HCT116 (cell line): ENCODE results near the gene HCN1. TPM values are rescaled to one million over a fixed set of nuclear protein-coding genes. Genes with fewer than 3 reads are reported as not detected.
"Not testable (repeated sequence)": the region's sequence is repeated elsewhere in the genome, so short reads cannot be mapped to it uniquely, and the experiment has no call there.

Experiments
- ATAC-seq: fragments of 200-7000 bp; cut with Tn5 transposase; 2 replicates; pipeline ENCODE4 v1.9.1; 2020; ENCODE audit warnings: mild to moderate bottlenecking, moderate library complexity
- BruUV-seq: library from RNA; stranded (reverse); fragments of 400-500 nt; replicated peaks from 2 replicates; lab custom pipeline; 2021; lab: Mats Ljungman, UMichigan
- CTCF ChIA-PET: fragments of 300-600 bp; sonication (Branson Sonifier 250); formaldehyde crosslinking; loops from one replicate; lab custom pipeline; 2021; ENCODE audit warnings: antibody characterized with exemption; lab: Charles Lee
- POLR2A ChIA-PET: fragments of 300-600, 350-600 bp; sonication (Branson Sonifier 250); formaldehyde crosslinking; loops from one replicate; lab custom pipeline; 2021; ENCODE audit warnings: antibody characterized with exemption; lab: Charles Lee
- RAD21 ChIA-PET, 2 experiments: fragments of 300-600 bp; sonication (Branson Sonifier 250); formaldehyde crosslinking; loops; one replicate each; lab custom pipeline; 2023; ENCODE audit warnings: low total read pairs in 2 of 2; ENCODE audit not compliant: uncharacterized antibody in 2 of 2, unreplicated experiment in 2 of 2, low non-redundant PET in 1 of 2; lab: Charles Lee
- DNase-seq: peaks from one replicate; pipeline ENCODE4 v3.0.0-alpha.2; 2010; ENCODE audit warnings: low read depth, low spot score
- H2AFZ ChIP-seq: fragments of 200-600 bp; shearing (Covaris generic), sonication (generic); 2 replicates; pipeline ENCODE4 v1.6.1; 2017; ENCODE audit warnings: low read depth, mixed run types, mixed read lengths, antibody characterized with exemption, low read length; ENCODE audit not compliant: poor library complexity, severe bottlenecking
- H3K27ac ChIP-seq: 2 replicates; pipeline ENCODE4 v1.5.1; 2012; ENCODE audit warnings: low read depth, low read length
- H3K27me3 ChIP-seq: fragments of 200-600 bp; sonication (generic); 2 replicates; pipeline ENCODE4 v1.6.1; 2016; ENCODE audit warnings: mixed run types, low read length, mixed read lengths; ENCODE audit not compliant: insufficient read depth
- H3K36me3 ChIP-seq, 2 experiments: fragments of 200-500 bp in 1 of 2; fragments of 200-600 bp in 1 of 2; sonication (Bioruptor generic) in 1 of 2; sonication (generic) in 1 of 2; 2 replicates each; pipeline versions ENCODE4 v1.5.1 to v1.6.1; 2014 to 2016; ENCODE audit warnings: low read length in 2 of 2, inconsistent platforms in 1 of 2, mixed read lengths in 1 of 2, mixed run types in 1 of 2; ENCODE audit not compliant: insufficient read depth in 2 of 2, control insufficient read depth in 1 of 2
- H3K4me1 ChIP-seq, 2 experiments: fragments of 200-600 bp in 1 of 2; sonication (generic) in 1 of 2; 2 replicates each; pipeline versions ENCODE4 v1.5.1 to v1.6.1; 2012 to 2017; ENCODE audit warnings: low read length in 2 of 2, inconsistent platforms in 1 of 2, mild to moderate bottlenecking in 1 of 2, mixed read lengths in 1 of 2, mixed run types in 1 of 2, moderate library complexity in 1 of 2; ENCODE audit not compliant: insufficient read depth in 2 of 2, control insufficient read depth in 1 of 2
- H3K4me2 ChIP-seq: fragments of 200-600 bp; sonication (generic); 2 replicates; pipeline ENCODE4 v1.6.1; 2017; ENCODE audit warnings: mixed run types, low read length, mixed read lengths
- H3K4me3 ChIP-seq, 2 experiments: fragments of 200-600 bp in 1 of 2; sonication (generic) in 1 of 2; replicated peaks in 1 of 2; 2 replicates each; pipeline ENCODE4 v1.5.1; 2011 to 2016; ENCODE audit warnings: low read length in 2 of 2, control low read depth in 1 of 2, low read depth in 1 of 2, mild to moderate bottlenecking in 1 of 2, mixed read lengths in 1 of 2, mixed run types in 1 of 2
- H3K79me2 ChIP-seq: fragments of 200-600 bp; sonication (generic); 2 replicates; pipeline ENCODE4 v1.6.1; 2017; ENCODE audit warnings: mild to moderate bottlenecking, mixed run types, low read length, moderate library complexity, mixed read lengths; ENCODE audit not compliant: insufficient read depth
- H3K9ac ChIP-seq: fragments of 200-600 bp; sonication (generic); 2 replicates; pipeline ENCODE4 v1.6.1; 2016; ENCODE audit warnings: low read length, mixed read lengths
- H3K9me2 ChIP-seq: fragments of 200-600 bp; sonication (generic), shearing (Covaris generic); 2 replicates; pipeline ENCODE4 v1.6.1; 2017; ENCODE audit warnings: mixed run types, mild to moderate bottlenecking, moderate library complexity; ENCODE audit not compliant: insufficient read depth
- H3K9me3 ChIP-seq, 2 experiments: fragments of 200-500 bp in 1 of 2; fragments of 200-600 bp in 1 of 2; sonication (Bioruptor generic) in 1 of 2; sonication (generic) in 1 of 2; 2 replicates each; pipeline ENCODE4 v1.6.1; 2014 to 2017; ENCODE audit warnings: low read length in 2 of 2, mixed read lengths in 2 of 2, inconsistent platforms in 1 of 2, low read depth in 1 of 2, mild to moderate bottlenecking in 1 of 2, mixed run types in 1 of 2, moderate library complexity in 1 of 2; ENCODE audit not compliant: control insufficient read depth in 1 of 2, insufficient read depth in 1 of 2
- H4K20me1 ChIP-seq: fragments of 200-600 bp; sonication (generic), shearing (Covaris generic); 2 replicates; pipeline ENCODE4 v1.6.1; 2017; ENCODE audit warnings: mixed run types, mild to moderate bottlenecking, moderate library complexity; ENCODE audit not compliant: insufficient read depth
- ATF3 ChIP-seq: IDR thresholded peaks from 2 replicates; pipeline ENCODE4 v1.6.1; 2012
- CBX3 ChIP-seq: IDR thresholded peaks from 2 replicates; pipeline ENCODE4 v1.6.1; 2012; ENCODE audit warnings: low read depth
- CEBPB ChIP-seq: IDR thresholded peaks from 2 replicates; pipeline ENCODE4 v1.6.1; 2012; ENCODE audit warnings: low read depth
- CTCF ChIP-seq, 3 experiments: fragments of 200-600 bp in 1 of 3; sonication (generic) in 1 of 3; IDR thresholded peaks in 2 of 3; conservative IDR thresholded peaks in 1 of 3; 2 replicates each; pipeline ENCODE4 v1.5.1; 2012 to 2017; ENCODE audit warnings: low read depth in 2 of 3, low read length in 2 of 3, antibody characterized with exemption in 1 of 3, borderline replicate concordance in 1 of 3, control low read depth in 1 of 3, mild to moderate bottlenecking in 1 of 3, mixed read lengths in 1 of 3, mixed run types in 1 of 3, moderate library complexity in 1 of 3; ENCODE audit not compliant: insufficient read depth in 1 of 3
- EGR1 ChIP-seq: IDR thresholded peaks from 2 replicates; pipeline ENCODE4 v1.6.1; 2012; ENCODE audit warnings: low read depth
- ELF1 ChIP-seq: IDR thresholded peaks from 2 replicates; pipeline ENCODE4 v1.6.1; 2012; ENCODE audit warnings: low read depth, borderline replicate concordance
- JUND ChIP-seq: IDR thresholded peaks from 2 replicates; pipeline ENCODE4 v1.6.1; 2012
- RAD21 ChIP-seq: IDR thresholded peaks from 2 replicates; pipeline ENCODE4 v1.6.1; 2012; ENCODE audit warnings: low read depth, mild to moderate bottlenecking
- REST ChIP-seq: IDR thresholded peaks from 2 replicates; pipeline ENCODE4 v1.6.1; 2012; ENCODE audit warnings: low read depth
- SIN3A ChIP-seq: IDR thresholded peaks from 2 replicates; pipeline ENCODE4 v1.6.1; 2012; ENCODE audit warnings: low read depth
- SRF ChIP-seq: IDR thresholded peaks from 2 replicates; pipeline ENCODE4 v1.6.1; 2012; ENCODE audit warnings: low read depth
- TCF7L2 ChIP-seq: IDR thresholded peaks from 2 replicates; pipeline ENCODE4 v1.7.0; 2011; ENCODE audit warnings: borderline replicate concordance, inconsistent platforms; ENCODE audit not compliant: insufficient read depth, insufficient read length; ENCODE audit errors: extremely low read depth
- YY1 ChIP-seq: IDR thresholded peaks from 2 replicates; pipeline ENCODE4 v1.6.1; 2011; ENCODE audit warnings: low read length, low read depth, moderate library complexity, mild to moderate bottlenecking; ENCODE audit not compliant: insufficient replicate concordance; ENCODE audit errors: extremely low read depth
- ZNF274 ChIP-seq: fragments of 200-500 bp; sonication (Bioruptor generic); IDR thresholded peaks from 2 replicates; pipeline ENCODE4 v1.6.1; 2014; ENCODE audit warnings: mild to moderate bottlenecking, low read depth, low read length, inconsistent platforms
- intact Hi-C: fragments of 100-400 bp; cut with micrococcal nuclease; formaldehyde crosslinking; loops from 2 replicates; pipeline ENCODE4 v1.10.0; 2022
- total RNA-seq: library from RNA; stranded (reverse); gene quantifications from one replicate; pipeline ENCODE4 v1.2.1, GENCODE V29; 2021; ENCODE audit not compliant: unreplicated experiment
- TF ChIP-seq, protein P1 (sequence below): IDR thresholded peaks from 2 replicates; pipeline ENCODE4 v1.6.1; 2012

Gene HCN1
- total RNA-seq, 1 experiment from 2014 or later: 0.10 TPM

GRCh38 chr5:45444856-45445255 lies 251.3 kb downstream of the HCN1 start:
- RAD21 ChIA-PET, H3K4me1 ChIP-seq: not testable (repeated sequence)

GRCh38 chr5:45440466-45440865 lies 255.7 kb downstream of the HCN1 start:
- ChIA-PET CTCF (no interaction called here), POLR2A (no interaction called here), RAD21 (no interaction called here)
- H3K9ac ChIP-seq: no peak overlapping the region
- no peaks in the 10 kb centered on the region for H3K9me3 ChIP-seq
- no TSS peak for BruUV-seq
- no peaks in the 10 kb centered on the region for H3K36me3 ChIP-seq
- H3K79me2 ChIP-seq: no peaks in the 10 kb centered on the region
- H3K9me2 ChIP-seq: no peaks in the 10 kb centered on the region
- H3K4me3 ChIP-seq: no peak overlapping the region
- no peaks in the 10 kb centered on the region for H3K27me3 ChIP-seq
- H4K20me1 ChIP-seq: no peaks in the 10 kb centered on the region
- intact Hi-C loops: no loop called here
- H3K4me2 ChIP-seq: no peak overlapping the region
- peak overlapping the region; percentile 59 for H2AFZ ChIP-seq
- DNase-seq (no peak), ATAC-seq (no peak)
- no peak overlapping the region for H3K27ac ChIP-seq
- no peak for TF ChIP-seq RAD21
- no peak for TF ChIP-seq YY1
- no peak for TF ChIP-seq ZNF274
- TF ChIP-seq, protein P1, sequence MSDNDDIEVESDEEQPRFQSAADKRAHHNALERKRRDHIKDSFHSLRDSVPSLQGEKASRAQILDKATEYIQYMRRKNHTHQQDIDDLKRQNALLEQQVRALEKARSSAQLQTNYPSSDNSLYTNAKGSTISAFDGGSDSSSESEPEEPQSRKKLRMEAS: no peak
- TF ChIP-seq SRF: no peak
- no peak for TF ChIP-seq TCF7L2
- TF ChIP-seq CEBPB: no peak
- TF ChIP-seq SIN3A: no peak
- TF ChIP-seq ATF3: no peak
- TF ChIP-seq EGR1: no peak
- no peak for TF ChIP-seq REST
- TF ChIP-seq ELF1: no peak
- no peak for TF ChIP-seq CTCF (IDR thresholded peaks at IDR 0.05 in 2 of 3, conservative IDR thresholded peaks at IDR 0.05 in 1 of 3; ENCODE audit: borderline replicate concordance in 1 of 3, insufficient read depth in 1 of 3, low read depth in 2 of 3, low read length in 2 of 3)
- TF ChIP-seq CBX3: no peak
- TF ChIP-seq JUND: no peak
- no peaks in the 10 kb centered on the region; a peak in 1 of 4 replicates for H3K4me1 ChIP-seq

More at GRCh38 chr5:45444856-45445255, 251.3 kb downstream of the HCN1 start:
- H2AFZ ChIP-seq, H3K27ac ChIP-seq, H3K9me2 ChIP-seq, intact Hi-C loops, POLR2A ChIA-PET, H3K4me2 ChIP-seq, ATAC-seq, H3K79me2 ChIP-seq, DNase-seq, H3K9me3 ChIP-seq, H3K4me3 ChIP-seq, BruUV-seq, H3K9ac ChIP-seq, CTCF ChIA-PET, H3K36me3 ChIP-seq, H4K20me1 ChIP-seq, H3K27me3 ChIP-seq: not testable (repeated sequence)
